Trophoblast cell (in vitro differentiated cells and primary cell): ENCODE measurements around the gene MAML2.
A peak's percentile ranks its signal among the peaks of the same experiment; 100 is the strongest.

Source experiments
- DNase-seq, 2 donors: peaks; one replicate each; pipeline ENCODE4 v3.0.0-alpha.2; 2016
- H2AFZ ChIP-seq: 2 replicates; pipeline ENCODE4 v1.6.1; 2013; ENCODE audit warnings: low read length, moderate library complexity, mild to moderate bottlenecking; ENCODE audit not compliant: insufficient read depth, poor library complexity
- H2AK5ac ChIP-seq: 2 replicates; pipeline ENCODE4 v1.6.1; 2013; ENCODE audit warnings: mild to moderate bottlenecking, low read length
- H2BK120ac ChIP-seq: 2 replicates; pipeline ENCODE4 v1.6.1; 2013; ENCODE audit warnings: low read length, mild to moderate bottlenecking, moderate library complexity; ENCODE audit not compliant: insufficient read depth, poor library complexity
- H2BK12ac ChIP-seq: 2 replicates; pipeline ENCODE4 v1.6.1; 2013; ENCODE audit warnings: mild to moderate bottlenecking, low read length, moderate library complexity
- H2BK5ac ChIP-seq: 2 replicates; pipeline ENCODE4 v1.6.1; 2013; ENCODE audit warnings: low read length, low read depth, moderate library complexity, mild to moderate bottlenecking; ENCODE audit not compliant: poor library complexity
- H3K14ac ChIP-seq: 2 replicates; pipeline ENCODE4 v1.6.1; 2013; ENCODE audit warnings: mild to moderate bottlenecking, low read length
- H3K18ac ChIP-seq: 2 replicates; pipeline ENCODE4 v1.6.1; 2013; ENCODE audit warnings: mild to moderate bottlenecking, low read length
- H3K23ac ChIP-seq: 2 replicates; pipeline ENCODE4 v1.6.1; 2013; ENCODE audit warnings: low read length
- H3K27ac ChIP-seq: 2 replicates; pipeline ENCODE4 v1.5.1; 2013; ENCODE audit warnings: low read depth, mild to moderate bottlenecking, inconsistent platforms, low read length, moderate library complexity
- H3K27me3 ChIP-seq: 2 replicates; pipeline ENCODE4 v1.6.1; 2013; ENCODE audit warnings: inconsistent platforms, mild to moderate bottlenecking, low read length, moderate library complexity; ENCODE audit not compliant: insufficient read depth
- H3K36me3 ChIP-seq, 2 experiments: 1 replicate in 1 of 2; 2 replicates in 1 of 2; pipeline ENCODE4 v1.6.1; 2013; ENCODE audit warnings: low read length in 2 of 2, mild to moderate bottlenecking in 2 of 2, moderate library complexity in 1 of 2; ENCODE audit not compliant: insufficient read depth in 2 of 2, control insufficient read depth in 1 of 2
- H3K4ac ChIP-seq: 2 replicates; pipeline ENCODE4 v1.6.1; 2013; ENCODE audit warnings: low read depth, mild to moderate bottlenecking, low read length, moderate library complexity
- H3K4me1 ChIP-seq, 2 experiments: 1 replicate in 1 of 2; 2 replicates in 1 of 2; pipeline ENCODE4 v1.6.1; 2013; ENCODE audit warnings: low read length in 2 of 2, mild to moderate bottlenecking in 2 of 2, moderate library complexity in 1 of 2; ENCODE audit not compliant: insufficient read depth in 2 of 2, control insufficient read depth in 1 of 2
- H3K4me2 ChIP-seq: 2 replicates; pipeline ENCODE4 v1.6.1; 2013; ENCODE audit warnings: inconsistent platforms, mild to moderate bottlenecking, low read length, moderate library complexity
- H3K4me3 ChIP-seq: 2 replicates; pipeline ENCODE4 v1.5.1; 2013; ENCODE audit warnings: mild to moderate bottlenecking, low read depth, low read length, inconsistent platforms
- H3K79me1 ChIP-seq: one replicate; pipeline ENCODE4 v1.6.1; 2013; ENCODE audit warnings: low read length
- H3K79me2 ChIP-seq: 2 replicates; pipeline ENCODE4 v1.6.1; 2013; ENCODE audit warnings: low read length, mild to moderate bottlenecking; ENCODE audit not compliant: control insufficient read depth, insufficient read depth, poor library complexity
- H3K9ac ChIP-seq: 2 replicates; pipeline ENCODE4 v1.6.1; 2013; ENCODE audit warnings: mild to moderate bottlenecking, low read length
- H3K9me3 ChIP-seq: 2 replicates; pipeline ENCODE4 v1.6.1; 2013; ENCODE audit warnings: low read depth, mild to moderate bottlenecking, control low read depth, inconsistent platforms, low read length; ENCODE audit not compliant: insufficient read depth
- H4K12ac ChIP-seq: 2 replicates; pipeline ENCODE4 v1.6.1; 2013; ENCODE audit warnings: low read depth, mild to moderate bottlenecking, low read length, moderate library complexity
- H4K8ac ChIP-seq: 2 replicates; pipeline ENCODE4 v1.6.1; 2013; ENCODE audit warnings: low read depth, mild to moderate bottlenecking, low read length, moderate library complexity
- H4K91ac ChIP-seq: one replicate; pipeline ENCODE4 v1.6.1; 2013; ENCODE audit warnings: low read depth, mild to moderate bottlenecking, low read length, moderate library complexity
- WGBS: extraction: QIAGEN DNeasy Blood & Tissue Kit; methylation state at CpG from one replicate; pipeline ENCODE4 v1.1.7; 2013; ENCODE audit warnings: missing lambda C conversion rate; ENCODE audit not compliant: insufficient read length, insufficient coverage; ENCODE audit errors: extremely low coverage; 5-methylcytosine and 5-hydroxymethylcytosine counted together

The MAML2 gene

GRCh38 chr11:96196181-96196662, 146.8 kb downstream of the MAML2 start:
- Histone ChIP-seq H4K8ac (no peak overlapping the region), H3K27ac (no peak overlapping the region), H4K12ac (no peak overlapping the region), H2BK12ac (no peak overlapping the region), H3K27me3 (no peaks in the 10 kb centered on the region), H2BK5ac (no peak overlapping the region), H3K79me1 (peaks cover 19% of the 10 kb centered on the region), H3K4me3 (no peak overlapping the region), H3K9ac (no peak overlapping the region), H2AFZ (no peak overlapping the region), H3K4me2 (no peak overlapping the region), H3K4ac (no peak overlapping the region), H3K4me1 (peaks cover 9 to 18% of the 10 kb centered on the region in 2 experiments), H2BK120ac (no peak overlapping the region), H3K18ac (no peak overlapping the region), H4K91ac (peak overlapping the region; percentile 50), H3K9me3 (no peaks in the 10 kb centered on the region), H2AK5ac (peak overlapping the region; percentile 7), H3K23ac (no peak overlapping the region), H3K79me2 (no peaks in the 10 kb centered on the region), H3K36me3 (peaks cover 0 to 4% of the 10 kb centered on the region in 2 experiments), H3K14ac (no peak overlapping the region)
- no peak for DNase-seq
- no CpG with 5 or more reads among the region's 7 CpGs for WGBS

GRCh38 chr11:96195671-96196070, 147.3 kb downstream of the MAML2 start:
- Histone ChIP-seq H4K91ac (no peak overlapping the region), H3K4me1 (peaks cover 8 to 18% of the 10 kb centered on the region in 2 experiments), H3K79me2 (no peaks in the 10 kb centered on the region), H3K27ac (no peak overlapping the region), H4K8ac (no peak overlapping the region), H3K9ac (no peak overlapping the region), H3K4me3 (no peak overlapping the region), H2AFZ (no peak overlapping the region), H3K27me3 (no peaks in the 10 kb centered on the region), H3K14ac (no peak overlapping the region), H2BK120ac (no peak overlapping the region), H3K23ac (no peak overlapping the region), H4K12ac (no peak overlapping the region), H3K79me1 (peaks cover 18% of the 10 kb centered on the region), H3K4ac (no peak overlapping the region), H3K18ac (no peak overlapping the region), H2AK5ac (no peak overlapping the region), H2BK5ac (no peak overlapping the region), H2BK12ac (no peak overlapping the region), H3K36me3 (peaks cover 0 to 4% of the 10 kb centered on the region in 2 experiments), H3K9me3 (no peaks in the 10 kb centered on the region), H3K4me2 (no peak overlapping the region)
- no CpG with 5 or more reads among the region's 3 CpGs for WGBS
- DNase-seq: no peak

DNA sequence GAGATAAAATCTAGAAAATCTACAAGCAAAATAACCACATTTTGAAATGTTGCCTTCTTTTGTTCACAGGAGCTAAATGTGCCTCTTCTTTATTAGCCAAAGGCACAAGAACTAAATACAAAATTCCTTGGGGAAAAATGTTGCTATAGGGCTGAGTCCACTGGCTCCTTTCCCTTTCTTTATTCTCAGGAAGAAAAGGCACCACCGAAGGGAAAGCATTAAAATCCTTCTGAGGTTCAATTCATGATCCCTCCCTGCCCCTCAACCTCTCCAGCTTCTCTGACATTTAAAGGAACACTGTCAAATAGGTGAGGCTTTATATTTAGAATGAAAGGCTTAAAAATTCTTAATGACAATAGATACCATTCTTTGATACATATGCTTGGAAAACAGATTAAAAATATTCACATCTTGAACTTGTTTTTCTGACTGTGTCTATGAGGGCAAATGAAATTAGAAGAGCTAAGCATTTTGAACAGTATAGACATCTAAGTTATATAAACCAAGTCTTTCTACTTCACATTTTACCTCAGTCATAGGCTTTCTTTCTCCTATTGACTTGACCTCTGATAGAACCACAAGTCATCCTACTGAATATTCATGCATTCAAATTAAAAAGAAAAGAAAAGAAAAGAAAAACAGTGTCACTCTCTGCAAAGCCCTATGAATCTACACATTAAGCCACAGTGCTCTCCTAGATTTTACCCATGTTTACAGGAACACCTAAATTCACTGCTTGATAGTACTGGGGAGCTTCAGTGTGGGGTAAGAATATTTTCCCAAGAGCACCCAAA, 148.2 kb downstream of the MAML2 start:
- Histone ChIP-seq H3K9ac (no peak overlapping the region), H4K8ac (no peak overlapping the region), H3K23ac (no peak overlapping the region), H3K9me3 (no peaks in the 10 kb centered on the region), H3K79me1 (peaks cover 16% of the 10 kb centered on the region), H3K14ac (no peak overlapping the region), H3K27me3 (no peaks in the 10 kb centered on the region), H3K79me2 (no peaks in the 10 kb centered on the region), H4K91ac (no peak overlapping the region), H3K36me3 (peaks cover 0 to 4% of the 10 kb centered on the region in 2 experiments), H4K12ac (no peak overlapping the region), H3K27ac (peak overlapping the region; percentile 16), H2AK5ac (no peak overlapping the region), H2AFZ (no peak overlapping the region), H2BK5ac (no peak overlapping the region), H3K4me1 (peaks cover 6 to 16% of the 10 kb centered on the region in 2 experiments), H3K4me3 (no peak overlapping the region), H3K18ac (no peak overlapping the region), H2BK12ac (no peak overlapping the region), H3K4ac (no peak overlapping the region), H2BK120ac (no peak overlapping the region), H3K4me2 (no peak overlapping the region)
- no CpG with 5 or more reads among the region's 1 CpG for WGBS
- no peak for DNase-seq

- Histone ChIP-seq H4K12ac (no peak overlapping the region), H3K79me1 (peaks cover 12% of the 10 kb centered on the region), H3K79me2 (no peaks in the 10 kb centered on the region), H3K36me3 (peaks cover 0 to 4% of the 10 kb centered on the region in 2 experiments), H2BK12ac (no peak overlapping the region), H3K18ac (no peak overlapping the region), H3K4me2 (no peak overlapping the region), H3K9ac (no peak overlapping the region), H3K9me3 (no peaks in the 10 kb centered on the region), H3K14ac (no peak overlapping the region), H2AFZ (no peak overlapping the region), H3K23ac (no peak overlapping the region), H2BK120ac (no peak overlapping the region), H2BK5ac (no peak overlapping the region), H2AK5ac (no peak overlapping the region), H3K27ac (no peak overlapping the region), H3K4me1 (peaks cover 6 to 13% of the 10 kb centered on the region in 2 experiments), H4K8ac (no peak overlapping the region), H3K4me3 (no peak overlapping the region), H3K4ac (no peak overlapping the region), H4K91ac (no peak overlapping the region), H3K27me3 (no peaks in the 10 kb centered on the region)
- WGBS: no CpG with 5 or more reads among the region's 4 CpGs
- DNase-seq: no peak
Measured at GRCh38 chr11:96193745-96194443, 149.1 kb downstream of the MAML2 start.
